ENCODE data around the gene ANKS1B. TPM values are rescaled to one million over a fixed set of nuclear protein-coding genes. Genes with fewer than 3 reads are reported as not detected.
A peak's percentile ranks its signal among the peaks of the same experiment; 100 is the strongest.
"Not testable (repeated sequence)": the region's sequence is repeated elsewhere in the genome, so short reads cannot be mapped to it uniquely, and the experiment has no call there.

Gene ANKS1B
- total RNA-seq, 1 donor = not detected

- no peak for DNase-seq (ENCODE audit: low read depth in 2 of 3, low spot score in 2 of 3)
Measured at GRCh38 chr12:99898645-99899044, 86.1 kb downstream of the ANKS1B start.

- no peak for DNase-seq (ENCODE audit: low read depth in 2 of 3, low spot score in 2 of 3)
Measured at GRCh38 chr12:99879439-99879838, 105.3 kb downstream of the ANKS1B start.

GRCh38 chr12:99875081-99875480 is 109.7 kb downstream of the ANKS1B start:
- no peak for DNase-seq (ENCODE audit: low read depth in 2 of 3, low spot score in 2 of 3)

GRCh38 chr12:99870085-99870484 is 114.7 kb downstream of the ANKS1B start:
- DNase-seq (ENCODE audit: low read depth in 2 of 3, low spot score in 2 of 3) = no peak

GRCh38 chr12:99861731-99862130 is 123.0 kb downstream of the ANKS1B start:
- no peak for DNase-seq (ENCODE audit: low read depth in 2 of 3, low spot score in 2 of 3)

GRCh38 chr12:99859126-99859525 is 125.6 kb downstream of the ANKS1B start:
- DNase-seq (ENCODE audit: low read depth in 2 of 3, low spot score in 2 of 3) = no peak

GRCh38 chr12:99852666-99853065 is 132.1 kb downstream of the ANKS1B start:
- DNase-seq (ENCODE audit: low read depth in 2 of 3, low spot score in 2 of 3) = no peak

- no peak for DNase-seq (ENCODE audit: low read depth in 2 of 3, low spot score in 2 of 3)
Measured at GRCh38 chr12:99847936-99848335, 136.8 kb downstream of the ANKS1B start.

GRCh38 chr12:99834710-99835109 is 150.0 kb downstream of the ANKS1B start:
- no peak for DNase-seq (ENCODE audit: low read depth in 2 of 3, low spot score in 2 of 3)

GRCh38 chr12:99833397-99833796 is 151.3 kb downstream of the ANKS1B start:
- no peak for DNase-seq (ENCODE audit: low read depth in 2 of 3, low spot score in 2 of 3)

- DNase-seq (ENCODE audit: low read depth in 2 of 3, low spot score in 2 of 3) = no peak
Measured at GRCh38 chr12:99824900-99825542, 159.7 kb downstream of the ANKS1B start.

- DNase-seq (ENCODE audit: low read depth in 2 of 3, low spot score in 2 of 3) = no peak
Measured at GRCh38 chr12:99822273-99822672, 162.5 kb downstream of the ANKS1B start.

- peak in 1 of 3 donors; percentile 5 for DNase-seq (ENCODE audit: low read depth in 2 of 3, low spot score in 2 of 3)
Measured at GRCh38 chr12:99810718-99811593, 173.8 kb downstream of the ANKS1B start.

GRCh38 chr12:99809909-99810308 is 174.8 kb downstream of the ANKS1B start:
- DNase-seq (ENCODE audit: low read depth in 2 of 3, low spot score in 2 of 3) = no peak

- DNase-seq (ENCODE audit: low read depth in 2 of 3, low spot score in 2 of 3) = no peak
Measured at GRCh38 chr12:99806304-99806703, 178.4 kb downstream of the ANKS1B start.

GRCh38 chr12:99804715-99805114 is 180.0 kb downstream of the ANKS1B start:
- DNase-seq (ENCODE audit: low read depth in 2 of 3, low spot score in 2 of 3) = no peak

GRCh38 chr12:99800605-99801004 is 184.1 kb downstream of the ANKS1B start:
- no peak for DNase-seq (ENCODE audit: low read depth in 2 of 3, low spot score in 2 of 3)

- DNase-seq (ENCODE audit: low read depth in 2 of 3, low spot score in 2 of 3) = not testable (repeated sequence)
Measured at GRCh38 chr12:99797931-99798330, 186.8 kb downstream of the ANKS1B start.

- no peak for DNase-seq (ENCODE audit: low read depth in 2 of 3, low spot score in 2 of 3)
Measured at GRCh38 chr12:99783421-99783820, 201.3 kb downstream of the ANKS1B start.

- no peak for DNase-seq (ENCODE audit: low read depth in 2 of 3, low spot score in 2 of 3)
Measured at GRCh38 chr12:99772274-99772673, 212.5 kb downstream of the ANKS1B start.

- no peak for DNase-seq (ENCODE audit: low read depth in 2 of 3, low spot score in 2 of 3)
Measured at GRCh38 chr12:99771659-99772058, 213.1 kb downstream of the ANKS1B start.

GRCh38 chr12:99769396-99769980 is 215.2 kb downstream of the ANKS1B start:
- no peak for DNase-seq (ENCODE audit: low read depth in 2 of 3, low spot score in 2 of 3)
